Dermis blood vessel endothelial cell (primary cell): ENCODE results near the gene SUOX. TPM values are rescaled to one million over a fixed set of nuclear protein-coding genes. Genes with fewer than 3 reads are reported as not detected.
A peak's percentile ranks its signal among the peaks of the same experiment; 100 is the strongest.
"Not testable (repeated sequence)": the region's sequence is repeated elsewhere in the genome, so short reads cannot be mapped to it uniquely, and the experiment has no call there.

Experiments used
- DNase-seq: peaks from one replicate; pipeline ENCODE4 v3.0.0; 2010
- total RNA-seq: library from RNA; depleted of rRNA; stranded (reverse); fragments of >200 nt; gene quantifications from 2 replicates; pipeline ENCODE4 v1.2.3, GENCODE V29; 2014

SUOX gene
- 12.4 and 18.9 TPM in 2 replicates for total RNA-seq

DNA sequence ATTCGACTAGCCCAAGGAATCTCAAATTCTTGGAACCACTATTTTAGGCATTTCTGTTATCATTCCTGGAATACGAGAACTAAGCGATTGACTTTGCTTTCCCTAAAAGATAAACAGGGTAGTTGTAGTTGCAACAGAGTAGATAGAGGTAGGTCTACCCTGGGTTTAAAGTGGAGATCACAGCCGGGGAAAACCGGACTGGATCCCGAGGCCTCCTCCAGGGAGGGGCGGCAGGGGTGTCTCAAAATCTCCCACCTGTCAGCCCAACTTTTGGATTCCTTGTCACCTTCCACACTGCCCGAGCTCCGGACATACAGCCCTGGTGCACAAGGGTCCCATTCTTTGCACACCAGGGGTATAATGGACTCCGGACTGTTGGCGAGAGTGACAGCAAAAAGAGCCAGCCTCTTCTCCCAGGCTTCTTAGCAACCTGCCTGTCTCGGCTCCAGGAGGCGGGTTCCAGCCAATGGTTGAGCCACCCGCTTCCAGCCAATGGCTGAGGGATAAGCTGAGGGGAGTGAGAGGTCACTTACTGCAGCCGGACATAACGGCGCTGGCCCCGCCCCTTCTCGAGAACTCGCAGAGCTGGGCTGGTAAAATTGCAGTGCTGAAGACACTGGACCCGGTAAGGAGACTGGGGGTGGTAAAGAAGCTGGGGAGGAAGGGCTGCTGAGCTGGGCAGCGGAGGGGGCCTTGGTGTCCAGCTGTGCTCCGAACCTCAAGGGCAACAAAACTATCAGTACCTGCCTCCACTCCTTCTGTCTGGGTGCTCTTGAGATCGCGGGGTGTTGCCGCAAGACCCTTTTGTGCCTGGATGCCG is at the start of gene SUOX:
TSS of gene SUOX (plus strand) at position 562 of the 820 bp plus-strand sequence. CDS start 4,946 bp downstream, outside the sequence.
- DNase-seq, result peak; percentile 98

DNA sequence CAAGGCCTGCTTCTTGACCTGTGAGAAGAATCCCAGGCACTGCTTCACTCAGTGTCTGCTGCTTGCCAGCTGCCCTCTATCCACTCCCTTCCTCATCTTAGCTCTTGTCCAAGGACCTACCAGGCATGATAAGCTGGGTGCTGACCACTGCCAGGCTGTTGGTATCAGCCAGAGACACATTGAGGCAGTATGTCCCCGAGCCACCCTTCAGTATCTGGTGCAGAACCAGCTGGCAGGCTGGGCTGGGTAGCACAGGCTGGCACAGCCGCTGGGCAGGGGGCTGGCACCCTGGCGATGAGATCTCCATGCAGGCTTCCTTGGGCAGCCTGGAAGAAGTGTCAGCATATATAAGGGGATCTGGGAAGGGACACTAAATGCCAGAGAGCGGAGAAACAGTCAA is 41.7 kb upstream of the SUOX start:
- DNase-seq, result no peak

DNA sequence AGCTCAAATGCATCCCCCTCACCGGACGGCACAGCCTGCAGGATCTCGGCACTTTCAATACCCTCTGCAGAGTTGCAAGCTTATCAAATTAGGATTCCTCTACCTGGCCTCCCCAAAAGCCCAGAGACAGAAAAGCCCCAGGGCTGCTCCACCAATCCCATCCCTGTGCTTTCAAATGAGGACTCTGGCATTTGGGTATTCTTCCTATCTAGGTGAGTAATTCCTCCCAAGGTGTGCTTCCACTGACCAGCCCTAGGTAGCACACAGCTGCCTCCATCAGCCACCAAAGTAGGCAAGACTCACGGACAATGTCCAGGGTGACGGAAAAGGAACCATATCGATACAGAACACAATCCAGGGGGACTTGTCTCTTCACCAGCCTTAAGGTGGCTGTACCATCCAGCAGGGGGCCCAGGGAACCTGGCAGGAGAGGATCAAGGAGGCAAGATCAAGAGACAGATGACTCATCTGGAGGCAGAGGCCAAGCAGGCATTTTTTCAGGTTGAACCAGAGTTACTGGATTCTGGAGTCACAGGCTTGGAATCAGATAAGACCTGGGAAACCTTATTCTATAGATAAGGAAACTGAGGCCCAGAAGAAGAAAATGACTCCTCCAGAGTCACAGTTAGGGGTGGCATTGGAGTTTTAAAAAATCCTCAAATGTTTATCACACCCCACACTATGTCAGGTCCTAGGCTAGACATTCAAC is 41.1 kb upstream of the SUOX start:
- DNase-seq, result peak; percentile 70

DNA sequence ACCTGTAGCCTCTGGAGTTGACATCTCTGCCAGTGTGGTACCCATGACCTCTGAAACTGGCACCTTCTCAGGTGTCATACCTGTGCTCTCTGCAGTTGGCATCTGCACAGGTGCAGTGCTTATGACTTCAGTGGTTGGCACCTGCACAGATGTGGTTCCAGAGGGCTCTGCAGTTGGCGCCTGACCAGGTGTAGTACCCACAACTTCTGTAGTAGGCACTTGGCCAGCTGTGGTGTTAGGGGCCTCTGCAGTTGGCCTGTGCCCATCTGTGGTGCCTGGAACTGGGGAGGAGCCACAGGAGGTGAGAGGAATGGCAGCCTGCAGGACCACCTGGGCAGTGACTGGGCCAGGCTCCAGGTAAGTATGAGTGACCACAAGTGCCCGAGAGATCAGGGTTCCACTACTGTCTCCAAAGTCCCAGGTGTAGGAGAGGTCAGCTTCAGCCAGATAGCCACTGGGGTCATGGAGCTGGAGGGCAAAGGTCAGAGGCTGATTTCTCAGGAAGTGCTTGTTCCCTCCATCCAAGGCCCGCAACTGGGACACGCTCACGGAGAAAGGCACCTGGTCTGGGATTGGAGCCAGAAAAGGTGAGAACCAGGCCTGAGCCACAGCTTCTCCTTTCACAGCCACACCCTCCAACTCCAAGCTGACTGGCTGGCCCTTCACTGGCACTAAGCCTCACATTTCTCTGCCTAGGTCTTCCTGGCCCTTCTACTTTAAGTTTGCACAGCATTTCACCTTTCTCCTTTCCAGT is 39.8 kb upstream of the SUOX start:
- no peak for DNase-seq

DNA sequence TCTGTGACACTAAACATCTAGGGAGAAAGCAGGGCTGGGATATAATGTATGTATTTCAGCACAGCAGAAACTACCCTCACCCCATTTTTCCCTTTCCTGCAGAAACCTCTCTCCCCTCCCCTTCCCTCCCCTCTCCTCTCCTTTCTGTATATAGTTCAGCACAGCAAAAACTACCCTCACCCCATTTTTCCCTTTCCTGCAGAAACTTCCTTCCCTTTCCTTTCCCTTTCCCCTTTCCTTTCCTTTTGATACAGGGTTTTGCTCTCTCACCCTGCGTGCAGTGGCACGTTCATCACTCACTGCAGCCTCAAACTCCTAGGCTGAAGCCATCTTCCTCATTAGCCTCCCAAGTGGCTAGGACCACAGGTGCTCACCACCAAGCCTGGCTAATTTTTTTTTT is 33.3 kb upstream of the SUOX start:
- DNase-seq, result no peak

DNA sequence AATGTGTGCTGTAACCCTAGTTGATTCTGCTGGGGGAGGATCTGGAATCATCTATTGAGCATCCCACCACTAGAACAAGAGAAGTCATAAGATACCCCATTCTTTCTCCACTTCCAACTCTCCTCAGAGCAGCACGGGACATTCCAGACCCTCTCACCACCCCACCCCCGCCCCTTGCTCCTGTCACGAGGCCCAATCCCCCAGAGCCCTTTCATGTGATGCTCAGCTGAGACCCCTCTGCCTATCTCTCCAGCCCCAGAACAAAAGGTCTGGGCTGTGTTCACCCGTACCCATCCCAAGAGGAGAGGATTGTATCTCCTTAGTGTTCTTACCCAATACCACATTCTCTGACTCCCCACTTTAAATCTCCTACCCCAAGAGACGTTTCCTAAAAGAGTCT is 31.8 kb upstream of the SUOX start:
- no peak for DNase-seq

DNA sequence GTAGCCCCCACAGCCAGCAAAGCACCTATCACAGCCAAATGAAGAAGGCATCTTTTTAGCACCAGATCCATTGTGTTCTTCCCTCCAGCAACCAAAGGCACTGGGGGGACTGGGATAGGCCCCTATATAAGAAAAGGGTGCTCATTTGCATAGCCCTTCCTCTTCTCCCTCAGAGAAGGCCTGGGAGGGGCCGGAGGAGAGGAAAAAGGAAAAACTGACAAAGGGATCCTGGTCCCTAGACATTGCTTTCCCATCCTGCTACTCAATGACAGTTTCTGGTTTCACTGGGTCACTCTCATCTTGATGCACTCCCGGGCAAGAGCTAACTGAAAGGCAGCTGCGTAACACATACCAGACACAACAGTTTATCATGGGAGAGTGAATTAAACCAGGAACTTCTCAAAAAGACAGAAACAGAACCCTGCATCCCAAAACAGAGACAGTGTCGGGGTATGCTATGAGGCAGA is 31.1 kb upstream of the SUOX start, which contains the start of gene PMEL:
TSS of gene PMEL (minus strand) at position 102 of the 467 bp plus-strand sequence. CDS start at position 71, 31 bp downstream.
- no peak for DNase-seq

DNA sequence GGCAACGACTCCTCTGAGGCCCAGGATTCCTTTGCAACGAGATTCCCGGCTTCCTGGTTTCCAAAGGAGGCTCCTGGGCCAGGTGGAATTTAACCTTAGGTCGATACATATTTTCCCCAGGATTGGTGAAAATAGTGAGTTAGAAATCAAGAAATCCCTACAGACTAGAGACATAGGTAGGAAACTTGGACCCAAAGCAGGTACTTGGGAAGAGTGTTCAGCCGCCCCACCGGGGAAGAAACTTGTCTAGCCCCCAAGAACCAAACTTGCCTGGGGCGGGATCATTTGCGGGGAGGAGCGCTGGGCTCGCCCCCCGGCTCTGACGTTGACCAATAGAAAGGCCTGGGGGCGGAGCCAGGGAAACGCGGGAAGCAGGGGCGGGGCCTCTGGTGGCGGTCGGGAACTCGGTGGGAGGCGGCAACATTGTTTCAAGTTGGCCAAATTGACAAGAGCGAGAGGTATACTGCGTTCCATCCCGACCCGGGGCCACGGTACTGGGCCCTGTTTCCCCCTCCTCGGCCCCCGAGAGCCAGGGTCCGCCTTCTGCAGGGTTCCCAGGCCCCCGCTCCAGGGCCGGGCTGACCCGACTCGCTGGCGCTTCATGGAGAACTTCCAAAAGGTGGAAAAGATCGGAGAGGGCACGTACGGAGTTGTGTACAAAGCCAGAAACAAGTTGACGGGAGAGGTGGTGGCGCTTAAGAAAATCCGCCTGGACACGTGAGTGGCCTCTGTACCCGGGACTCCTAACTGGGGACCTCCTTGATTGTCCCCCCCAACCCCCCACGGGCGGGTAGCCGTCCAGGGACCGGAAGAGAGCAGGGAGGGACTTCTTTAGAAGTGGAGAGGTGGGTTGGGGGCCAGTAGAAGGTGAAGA is 30.4 kb upstream of the SUOX start, which contains the start of gene CDK2:
TSS of gene CDK2 (plus strand) at position 423 of the 874 bp plus-strand sequence. CDS start at position 602, 179 bp downstream.
- DNase-seq, result peak; percentile 89

DNA sequence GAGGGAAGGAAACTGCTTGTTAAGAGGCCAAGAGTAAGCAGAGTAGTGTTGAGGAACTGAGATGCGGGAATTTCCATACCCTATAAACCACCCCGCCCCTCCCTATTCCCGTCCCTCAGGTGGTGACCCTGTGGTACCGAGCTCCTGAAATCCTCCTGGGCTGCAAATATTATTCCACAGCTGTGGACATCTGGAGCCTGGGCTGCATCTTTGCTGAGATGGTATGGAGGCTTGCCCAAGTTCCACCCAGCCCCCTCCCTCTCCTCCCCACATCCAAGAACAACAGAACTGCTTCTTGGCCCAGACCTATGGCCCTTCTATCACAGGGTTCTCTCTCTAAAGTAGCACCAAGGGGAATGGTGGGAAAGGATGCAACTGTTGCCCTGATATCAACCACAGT is 27.7 kb upstream of the SUOX start:
- no peak for DNase-seq

DNA sequence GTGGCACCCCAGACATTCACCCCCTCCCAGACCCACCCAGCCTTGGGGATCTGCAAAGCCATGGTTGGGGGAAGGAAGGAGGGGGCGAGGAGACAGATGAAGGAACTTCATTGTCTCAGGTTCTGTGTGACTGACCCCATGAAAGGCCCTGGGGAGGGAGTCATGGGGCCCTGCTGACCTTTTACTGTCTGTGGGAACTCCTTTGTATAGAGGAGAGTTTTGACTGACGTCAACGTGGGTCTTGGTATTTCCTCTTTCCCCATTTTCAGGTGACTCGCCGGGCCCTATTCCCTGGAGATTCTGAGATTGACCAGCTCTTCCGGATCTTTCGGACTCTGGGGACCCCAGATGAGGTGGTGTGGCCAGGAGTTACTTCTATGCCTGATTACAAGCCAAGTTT is 26.3 kb upstream of the SUOX start:
- peak; percentile 33 for DNase-seq

DNA sequence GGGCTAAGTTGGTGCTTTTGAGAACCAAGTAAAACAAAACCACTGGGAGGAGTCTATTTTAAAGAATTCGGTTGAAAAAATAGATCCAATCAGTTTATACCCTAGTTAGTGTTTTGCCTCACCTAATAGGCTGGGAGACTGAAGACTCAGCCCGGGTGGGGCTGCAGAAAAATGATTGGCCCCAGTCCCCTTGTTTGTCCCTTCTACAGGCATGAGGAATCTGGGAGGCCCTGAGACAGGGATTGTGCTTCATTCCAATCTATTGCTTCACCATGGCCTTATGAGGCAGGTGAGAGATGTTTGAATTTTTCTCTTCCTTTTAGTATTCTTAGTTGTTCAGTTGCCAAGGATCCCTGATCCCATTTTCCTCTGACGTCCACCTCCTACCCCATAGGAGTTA is 25.0 kb upstream of the SUOX start:
- peak; percentile 15 for DNase-seq

DNA sequence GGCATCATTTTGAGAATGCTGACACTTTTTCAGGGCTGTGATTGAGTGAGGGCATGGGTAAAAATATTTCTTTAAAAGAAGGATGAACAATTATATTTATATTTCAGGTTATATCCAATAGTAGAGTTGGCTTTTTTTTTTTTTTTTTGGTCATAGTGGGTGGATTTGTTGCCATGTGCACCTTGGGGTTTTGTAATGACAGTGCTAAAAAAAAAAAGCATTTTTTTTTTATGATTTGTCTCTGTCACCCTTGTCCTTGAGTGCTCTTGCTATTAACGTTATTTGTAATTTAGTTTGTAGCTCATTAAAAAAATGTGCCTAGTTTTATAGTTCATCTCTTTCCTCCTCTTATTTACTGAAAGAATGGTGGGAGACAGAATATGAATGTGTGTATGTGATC is 24.6 kb upstream of the SUOX start:
- no peak for DNase-seq

DNA sequence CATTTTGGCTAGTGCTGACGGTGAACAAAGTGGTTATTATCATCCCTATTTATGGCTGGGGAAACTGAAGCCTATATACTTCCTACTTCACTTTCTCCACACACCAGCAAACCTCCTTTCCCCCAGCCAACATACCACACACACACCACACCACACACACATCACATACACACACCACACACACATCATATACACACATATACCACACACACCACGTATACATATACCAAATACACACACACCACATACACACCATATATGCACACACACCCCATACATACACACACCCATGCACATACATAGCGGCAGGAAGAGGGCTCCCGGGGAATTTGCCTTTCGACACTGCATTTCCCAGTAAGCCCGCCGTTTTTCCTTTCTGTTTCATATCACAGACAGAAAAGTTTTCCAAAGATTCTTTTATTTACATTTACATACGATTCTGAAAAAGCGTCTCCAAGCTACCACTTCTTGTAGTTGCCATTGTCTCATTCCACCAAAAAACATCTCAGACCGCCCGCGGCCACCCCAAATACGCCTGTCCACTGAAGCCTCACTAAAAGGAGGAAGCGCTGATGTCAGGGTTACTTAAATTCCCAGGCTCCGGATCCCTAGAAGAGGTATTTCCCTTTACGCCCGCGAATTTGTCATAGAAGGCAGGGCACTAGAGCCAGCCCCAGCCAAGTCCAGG is 24.0 kb upstream of the SUOX start:
- DNase-seq, result no peak

DNA sequence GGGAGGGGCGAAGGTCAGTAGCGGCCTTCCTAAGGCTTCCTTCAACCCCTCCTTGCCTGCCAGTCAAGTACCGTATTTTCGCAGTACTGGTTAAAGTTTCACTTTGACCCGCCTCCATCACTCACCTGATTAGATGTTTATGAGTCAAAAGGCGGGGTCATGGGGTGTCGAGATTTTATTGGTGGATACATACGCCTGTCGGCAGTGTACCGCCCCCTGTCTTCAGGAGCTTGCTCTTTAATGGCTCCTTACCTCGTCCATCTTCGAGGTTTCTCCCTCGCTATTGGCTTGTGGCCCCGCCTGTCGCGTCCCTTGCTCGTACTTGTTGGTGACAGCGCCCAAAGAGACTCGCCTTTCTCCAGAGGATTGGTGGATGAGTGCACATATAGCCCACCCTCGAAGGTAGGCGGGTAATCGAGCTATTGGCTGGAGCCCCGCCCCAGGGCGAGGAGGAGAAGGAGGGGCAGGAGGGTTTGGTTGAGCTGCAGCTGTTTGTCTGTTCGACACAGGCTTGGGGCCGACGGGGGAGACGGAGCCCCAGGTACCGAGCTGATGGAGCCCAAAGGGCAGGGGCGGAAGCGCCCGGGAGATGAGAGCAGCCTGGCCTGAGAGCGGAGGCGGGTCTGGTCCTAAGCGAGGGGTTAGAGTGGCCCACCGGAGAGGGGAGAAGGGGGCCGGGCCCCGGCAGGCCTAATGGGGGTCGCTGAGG is 23.3 kb upstream of the SUOX start, which contains the start of gene RAB5B:
TSS of gene RAB5B (plus strand) at position 480 of the 709 bp plus-strand sequence. CDS start 12,883 bp downstream, outside the sequence.
- peak; percentile 100 for DNase-seq

DNA sequence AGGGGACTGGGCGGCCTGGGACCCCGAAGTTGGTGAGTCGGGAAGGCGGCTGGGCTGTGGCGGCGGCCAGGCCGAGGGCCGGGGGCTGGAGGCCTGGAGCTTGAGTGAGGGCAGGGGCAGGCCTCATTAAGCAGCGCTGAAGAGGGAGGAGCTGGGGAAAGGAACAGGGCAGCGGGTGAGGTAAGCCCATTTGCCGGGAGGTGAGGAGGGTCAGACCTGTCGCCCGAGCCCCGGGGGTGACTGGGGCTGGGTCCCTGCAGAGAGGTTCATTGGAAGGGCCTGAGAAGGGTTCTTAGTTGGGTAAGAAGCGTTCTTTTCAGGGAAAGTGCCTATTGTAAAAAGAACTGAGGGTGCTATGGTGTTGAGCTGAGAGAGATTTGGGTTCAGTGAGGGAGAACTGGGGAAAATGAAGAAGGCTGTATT is 22.8 kb upstream of the SUOX start:
- peak; percentile 72 for DNase-seq

DNA sequence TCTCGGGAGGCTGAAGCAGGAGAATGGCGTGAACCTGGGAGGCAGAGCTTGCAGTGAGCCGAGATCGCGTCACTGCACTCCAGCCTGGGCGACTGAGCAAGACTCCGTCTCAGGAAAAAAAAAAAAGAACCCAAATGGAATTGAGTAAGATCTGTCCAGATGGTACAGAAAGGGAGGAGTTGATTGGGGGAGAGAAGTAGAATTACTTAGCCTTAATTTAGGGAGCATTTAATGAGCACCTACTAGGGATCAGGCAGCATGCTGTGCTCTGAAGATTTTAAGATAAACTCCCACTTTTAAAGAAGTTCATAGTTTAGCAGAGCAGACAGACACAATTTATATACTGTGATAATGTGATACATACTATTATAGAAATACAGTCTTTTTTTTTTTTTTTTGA is 18.7 kb upstream of the SUOX start:
- DNase-seq, result no peak

DNA sequence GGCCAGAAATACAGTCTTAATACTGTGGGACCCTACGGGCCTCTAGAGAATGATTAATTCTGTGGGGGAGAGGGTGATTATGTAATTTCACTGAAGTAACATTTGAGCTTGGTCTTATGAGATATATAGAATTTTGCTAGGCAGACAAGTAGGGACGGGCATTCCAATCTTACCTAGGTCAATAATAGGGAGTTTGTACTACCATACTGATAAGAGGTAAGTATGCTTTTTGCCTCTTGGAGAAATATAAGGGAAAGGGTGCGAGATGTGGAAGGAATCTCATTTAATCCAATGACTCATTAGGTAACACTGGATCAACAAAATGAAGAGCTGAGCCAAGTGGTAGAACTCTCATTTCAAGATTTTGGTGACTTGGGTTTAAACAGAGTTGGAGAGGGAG is 18.0 kb upstream of the SUOX start:
- DNase-seq, result no peak

DNA sequence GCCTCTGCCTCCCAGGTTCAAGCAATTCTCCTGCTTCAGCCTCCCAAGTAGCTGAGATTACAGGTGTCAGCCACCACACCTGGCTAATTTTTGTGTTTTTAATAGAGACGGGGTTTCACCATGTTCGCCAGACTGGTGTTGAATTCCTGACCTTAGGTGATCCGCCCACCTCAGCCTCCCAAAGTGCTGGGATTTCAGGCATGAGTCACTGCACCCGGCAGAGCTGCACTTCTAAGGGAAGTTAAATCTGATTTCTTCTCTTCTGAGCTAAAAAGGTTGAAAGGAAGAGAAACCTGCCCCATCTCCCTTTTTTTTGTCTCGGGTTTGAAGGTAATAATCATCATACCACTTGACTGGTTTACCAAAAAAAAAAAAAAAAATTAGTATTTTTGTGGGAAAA is 15.2 kb upstream of the SUOX start:
- not testable (repeated sequence) for DNase-seq

DNA sequence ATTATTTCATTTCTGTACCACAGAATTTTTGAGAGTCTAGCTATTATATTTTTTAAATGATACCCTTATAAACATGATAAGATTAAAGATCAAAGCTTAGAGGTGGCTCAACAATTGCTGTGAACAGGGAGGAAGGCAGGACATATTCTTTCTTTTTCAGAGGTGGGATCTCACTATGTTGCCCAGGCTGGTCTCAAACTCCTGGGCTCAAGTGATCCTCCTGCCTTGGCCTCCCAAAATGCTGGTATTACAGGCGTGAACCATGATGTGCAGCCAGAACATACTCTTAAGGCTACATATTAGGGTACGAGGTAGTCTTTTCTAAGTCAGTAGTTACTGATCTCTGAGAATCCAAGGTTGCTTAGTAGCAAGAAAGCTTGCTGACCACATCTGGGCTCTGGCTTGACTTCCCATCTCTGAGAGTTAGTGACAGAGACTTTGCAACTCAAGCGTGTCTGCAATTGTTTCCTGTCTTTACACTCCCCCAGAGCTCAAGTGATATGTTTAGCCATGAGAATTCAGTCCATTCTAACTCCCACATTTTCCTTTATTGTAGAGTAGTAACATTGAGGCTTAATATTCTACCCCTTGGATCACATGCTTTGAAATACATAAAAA is 14.6 kb upstream of the SUOX start:
- DNase-seq, result no peak
